SK-N-MC (cell line): Measurements from ENCODE around the gene ZNF724.
"Not testable (repeated sequence)": the region's sequence is repeated elsewhere in the genome, so short reads cannot be mapped to it uniquely, and the experiment has no call there.

Source experiments
- FOXP2 ChIP-seq: optimal IDR thresholded peaks from 2 replicates; pipeline ENCODE3; 2011; ENCODE audit warnings: mild to moderate bottlenecking, moderate library complexity; ENCODE audit not compliant: insufficient read depth; ENCODE audit errors: extremely low read length, control extremely low read depth
- POLR2AphosphoS5 ChIP-seq: IDR thresholded peaks from 2 replicates; pipeline ENCODE4 v1.6.1; 2012; ENCODE audit warnings: mild to moderate bottlenecking, low read depth, low read length, borderline replicate concordance

DNA sequence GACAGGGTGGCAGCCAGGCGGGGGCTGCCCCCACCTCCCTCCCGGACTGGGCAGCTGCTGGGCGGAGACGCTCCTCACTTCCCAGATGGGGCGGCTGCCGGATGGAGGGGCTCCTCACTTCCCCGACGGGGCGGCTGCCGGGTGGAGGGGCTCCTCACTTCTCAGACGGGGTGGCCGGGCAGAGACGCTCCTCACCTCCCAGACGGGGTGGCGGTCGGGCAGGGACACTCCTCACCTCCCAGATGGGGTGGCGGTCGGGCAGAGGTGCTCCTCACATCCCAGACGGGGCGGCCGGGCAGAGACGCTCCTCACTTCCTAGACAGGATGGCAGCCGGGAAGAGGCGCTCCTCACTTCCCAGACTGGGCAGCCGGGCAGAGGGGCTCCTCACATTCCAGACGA lies 39.8 kb upstream of the ZNF724 start:
- not testable (repeated sequence) for TF ChIP-seq POLR2AphosphoS5, FOXP2
